ENCODE measurements around the gene WDR64.

The WDR64 gene

DNA sequence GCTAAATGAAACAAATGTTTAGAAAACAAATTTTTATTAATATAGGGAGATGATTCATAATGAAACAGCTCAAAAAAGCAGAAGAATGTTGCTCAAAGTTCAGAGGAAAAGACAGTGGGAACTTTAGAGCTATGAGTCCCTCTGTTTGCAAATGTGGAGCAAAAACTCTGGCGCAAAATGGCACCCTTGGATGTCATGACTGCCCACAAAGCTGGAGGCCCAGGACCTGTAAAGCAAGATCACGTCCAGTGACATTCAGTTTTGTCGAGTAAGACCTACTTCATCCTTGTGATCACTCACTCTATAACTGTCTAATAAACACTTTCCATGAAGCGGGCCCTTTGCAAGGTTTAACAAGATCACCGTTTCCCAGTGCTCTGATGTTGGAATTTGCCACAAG is 186.8 kb downstream of the WDR64 start:
- Histone ChIP-seq H3K36me3 (ENCODE audit: insufficient read depth, low read length) (no peaks in the 10 kb centered on the region), H3K4me2 (ENCODE audit: insufficient read depth, low read length) (no peak overlapping the region), H3K9ac (ENCODE audit: low read depth, low read length) (no peak overlapping the region), H3K4me3 (ENCODE audit: low read depth in 1 of 2, low read length in 2 of 2) (no peak overlapping the region), H4K20me1 (ENCODE audit: insufficient read depth, low read length) (no peaks in the 10 kb centered on the region), H3K27me3 (ENCODE audit: insufficient read depth, low read length, poor library complexity) (peaks cover 5% of the 10 kb centered on the region), H3K27ac (ENCODE audit: low read length) (no peak overlapping the region), H3K9me3 (ENCODE audit: insufficient read depth, low read length, severe bottlenecking) (no peaks in the 10 kb centered on the region), H3K4me1 (ENCODE audit: insufficient read depth, low read length) (no peaks in the 10 kb centered on the region), H2AFZ (ENCODE audit: low read depth, low read length) (no peak overlapping the region), H3K79me2 (ENCODE audit: insufficient read depth, low read length) (no peaks in the 10 kb centered on the region)
- no peak for TF ChIP-seq EZH2 (IDR thresholded peaks at IDR 0.05; ENCODE audit: borderline replicate concordance, low read depth, low read length, severe bottlenecking)
- TF ChIP-seq, protein P1, sequence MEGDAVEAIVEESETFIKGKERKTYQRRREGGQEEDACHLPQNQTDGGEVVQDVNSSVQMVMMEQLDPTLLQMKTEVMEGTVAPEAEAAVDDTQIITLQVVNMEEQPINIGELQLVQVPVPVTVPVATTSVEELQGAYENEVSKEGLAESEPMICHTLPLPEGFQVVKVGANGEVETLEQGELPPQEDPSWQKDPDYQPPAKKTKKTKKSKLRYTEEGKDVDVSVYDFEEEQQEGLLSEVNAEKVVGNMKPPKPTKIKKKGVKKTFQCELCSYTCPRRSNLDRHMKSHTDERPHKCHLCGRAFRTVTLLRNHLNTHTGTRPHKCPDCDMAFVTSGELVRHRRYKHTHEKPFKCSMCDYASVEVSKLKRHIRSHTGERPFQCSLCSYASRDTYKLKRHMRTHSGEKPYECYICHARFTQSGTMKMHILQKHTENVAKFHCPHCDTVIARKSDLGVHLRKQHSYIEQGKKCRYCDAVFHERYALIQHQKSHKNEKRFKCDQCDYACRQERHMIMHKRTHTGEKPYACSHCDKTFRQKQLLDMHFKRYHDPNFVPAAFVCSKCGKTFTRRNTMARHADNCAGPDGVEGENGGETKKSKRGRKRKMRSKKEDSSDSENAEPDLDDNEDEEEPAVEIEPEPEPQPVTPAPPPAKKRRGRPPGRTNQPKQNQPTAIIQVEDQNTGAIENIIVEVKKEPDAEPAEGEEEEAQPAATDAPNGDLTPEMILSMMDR (IDR thresholded peaks at IDR 0.05; ENCODE audit: borderline replicate concordance, extremely low read depth, low read length, poor library complexity, severe bottlenecking): no peak
- DNase-seq (no peak), ATAC-seq (ENCODE audit: insufficient read depth, low read depth) (no peak)

DNA sequence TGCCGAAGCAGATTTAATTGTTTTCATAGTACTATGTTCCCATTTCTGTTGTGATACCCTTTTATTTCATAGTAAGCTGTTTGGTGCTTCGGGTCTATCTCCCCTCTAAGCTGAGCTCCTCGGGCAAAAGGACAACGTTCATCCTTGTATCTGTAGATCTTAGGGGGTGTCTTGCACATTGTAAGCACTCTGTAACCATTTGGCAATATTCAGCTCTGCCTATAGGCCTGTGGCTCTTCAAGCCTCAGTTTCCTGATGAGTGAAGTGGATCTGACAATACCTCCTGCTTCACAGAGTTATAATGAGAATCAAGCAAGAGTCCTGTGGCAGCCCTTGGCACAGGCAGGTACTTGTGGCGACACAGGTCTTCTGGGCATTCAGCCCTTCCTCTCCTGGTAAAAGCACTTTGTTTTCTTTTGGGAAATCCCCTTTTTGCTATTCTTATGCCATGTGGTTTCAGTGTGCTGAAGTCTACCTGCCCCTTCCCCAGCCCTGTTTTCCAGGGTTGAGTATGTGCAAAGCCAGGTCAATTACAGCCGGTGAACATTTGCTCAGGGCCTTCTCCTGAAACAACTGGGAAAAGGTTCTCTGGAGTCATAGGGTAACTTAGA is 187.4 kb downstream of the WDR64 start:
- H4K20me1 ChIP-seq (ENCODE audit: insufficient read depth, low read length): no peaks in the 10 kb centered on the region
- no peak overlapping the region for H2AFZ ChIP-seq (ENCODE audit: low read depth, low read length)
- no peak overlapping the region for H3K4me2 ChIP-seq (ENCODE audit: insufficient read depth, low read length)
- no peaks in the 10 kb centered on the region for H3K4me1 ChIP-seq (ENCODE audit: insufficient read depth, low read length)
- DNase-seq (no peak), ATAC-seq (ENCODE audit: insufficient read depth, low read depth) (no peak)
- H3K27ac ChIP-seq (ENCODE audit: low read length): no peak overlapping the region
- H3K9me3 ChIP-seq (ENCODE audit: insufficient read depth, low read length, severe bottlenecking): no peaks in the 10 kb centered on the region
- H3K27me3 ChIP-seq (ENCODE audit: insufficient read depth, low read length, poor library complexity): peaks cover 5% of the 10 kb centered on the region
- no peaks in the 10 kb centered on the region for H3K79me2 ChIP-seq (ENCODE audit: insufficient read depth, low read length)
- H3K36me3 ChIP-seq (ENCODE audit: insufficient read depth, low read length): no peaks in the 10 kb centered on the region
- TF ChIP-seq, protein P1 (IDR thresholded peaks at IDR 0.05; ENCODE audit: borderline replicate concordance, extremely low read depth, low read length, poor library complexity, severe bottlenecking): no peak
- no peak for TF ChIP-seq EZH2 (IDR thresholded peaks at IDR 0.05; ENCODE audit: borderline replicate concordance, low read depth, low read length, severe bottlenecking)
- no peak overlapping the region for H3K4me3 ChIP-seq (ENCODE audit: low read depth in 1 of 2, low read length in 2 of 2)
- H3K9ac ChIP-seq (ENCODE audit: low read depth, low read length): no peak overlapping the region

DNA sequence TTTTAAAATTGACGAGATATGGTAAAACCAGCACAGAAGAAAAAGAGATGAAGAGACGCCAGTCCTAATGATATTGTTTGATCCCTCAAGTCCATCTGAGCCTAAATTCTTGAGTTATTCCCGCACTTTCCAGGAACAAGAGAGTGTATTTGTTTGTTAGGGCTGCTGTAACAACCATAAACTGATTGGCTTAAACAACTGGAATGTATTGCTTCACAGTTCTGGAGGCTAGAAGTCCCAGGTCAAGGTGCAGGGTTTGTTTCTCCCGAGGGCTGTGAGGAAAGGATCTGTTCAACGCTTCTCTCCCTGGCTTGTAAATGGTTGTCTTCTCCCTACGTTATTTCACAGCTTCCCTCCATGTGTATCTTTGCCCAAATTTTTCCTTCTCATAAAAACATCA is 188.1 kb downstream of the WDR64 start:
- ATAC-seq (ENCODE audit: insufficient read depth, low read depth) (no peak), DNase-seq (no peak)

More for the DNA sequence above, 188.1 kb downstream of the WDR64 start:
- Histone ChIP-seq H3K4me3 (ENCODE audit: low read depth in 1 of 2, low read length in 2 of 2) (no peak overlapping the region), H3K27ac (ENCODE audit: low read length) (no peak overlapping the region), H3K9ac (ENCODE audit: low read depth, low read length) (no peak overlapping the region), H3K4me2 (ENCODE audit: insufficient read depth, low read length) (no peak overlapping the region), H4K20me1 (ENCODE audit: insufficient read depth, low read length) (no peaks in the 10 kb centered on the region), H3K27me3 (ENCODE audit: insufficient read depth, low read length, poor library complexity) (peaks cover 5% of the 10 kb centered on the region), H3K79me2 (ENCODE audit: insufficient read depth, low read length) (no peaks in the 10 kb centered on the region), H3K4me1 (ENCODE audit: insufficient read depth, low read length) (no peaks in the 10 kb centered on the region), H2AFZ (ENCODE audit: low read depth, low read length) (no peak overlapping the region), H3K9me3 (ENCODE audit: insufficient read depth, low read length, severe bottlenecking) (no peaks in the 10 kb centered on the region), H3K36me3 (ENCODE audit: insufficient read depth, low read length) (no peaks in the 10 kb centered on the region)
- no peak for TF ChIP-seq EZH2 (IDR thresholded peaks at IDR 0.05; ENCODE audit: borderline replicate concordance, low read depth, low read length, severe bottlenecking)
- TF ChIP-seq, protein P1 (IDR thresholded peaks at IDR 0.05; ENCODE audit: borderline replicate concordance, extremely low read depth, low read length, poor library complexity, severe bottlenecking): no peak
